WTC11 (cell line): ENCODE results near the gene ARHGEF17.

ENCODE experiments used
- CTCF ChIP-seq: fragments of 200-600 bp; IDR thresholded peaks from 2 replicates; pipeline ENCODE4 v1.8.0; 2022; ENCODE audit warnings: antibody characterized with exemption
- E2F4 ChIP-seq: sonication (generic); formaldehyde crosslinking; IDR thresholded peaks from 2 replicates; pipeline ENCODE4 v1.8.1; 2022; ENCODE audit warnings: low read depth, mild to moderate bottlenecking, moderate library complexity, missing genetic modification reagents, borderline replicate concordance
- GABPB1 ChIP-seq: sonication (generic); formaldehyde crosslinking; IDR thresholded peaks from 2 replicates; pipeline ENCODE4 v1.8.1; 2023; ENCODE audit warnings: mild to moderate bottlenecking, missing genetic modification reagents
- MAX ChIP-seq: sonication (generic); formaldehyde crosslinking; IDR thresholded peaks from 2 replicates; pipeline ENCODE4 v1.8.0; 2022; ENCODE audit warnings: mild to moderate bottlenecking, missing genetic modification reagents
- SOX15 ChIP-seq: fragments of 250-450 bp; sonication (Bioruptor Pico); IDR thresholded peaks from 2 replicates; pipeline ENCODE4 v1.9.0; 2021; ENCODE audit warnings: mild to moderate bottlenecking
- TCF7 ChIP-seq: sonication (generic); formaldehyde crosslinking; IDR thresholded peaks from 2 replicates; pipeline ENCODE4 v1.8.0; 2022; ENCODE audit warnings: mild to moderate bottlenecking, low read depth, missing genetic modification reagents, moderate library complexity
- USF1 ChIP-seq: sonication (generic); formaldehyde crosslinking; IDR thresholded peaks from 2 replicates; pipeline ENCODE4 v1.8.0; 2022; ENCODE audit warnings: mild to moderate bottlenecking, missing genetic modification reagents
- ZNF121 ChIP-seq: sonication (generic); formaldehyde crosslinking; IDR thresholded peaks from 2 replicates; pipeline ENCODE4 v1.8.0; 2023; ENCODE audit warnings: missing genetic modification reagents
- ZNF219 ChIP-seq: sonication (generic); formaldehyde crosslinking; IDR thresholded peaks from 2 replicates; pipeline ENCODE4 v1.8.0; 2023; ENCODE audit warnings: missing genetic modification reagents, mild to moderate bottlenecking, borderline replicate concordance
- ZNF281 ChIP-seq: sonication (generic); formaldehyde crosslinking; IDR thresholded peaks from 2 replicates; pipeline ENCODE4 v1.8.0; 2023; ENCODE audit warnings: mild to moderate bottlenecking, missing genetic modification reagents

GRCh38 chr11:73290536-73290935, 17.5 kb upstream of the ARHGEF17 start:
- TF ChIP-seq GABPB1 (CRISPR knock-in tag) (no peak), E2F4 (CRISPR knock-in tag) (no peak), ZNF219 (CRISPR knock-in tag) (no peak), SOX15 (CRISPR knock-in tag) (no peak), USF1 (CRISPR knock-in tag) (no peak), CTCF (no peak), ZNF121 (CRISPR knock-in tag) (no peak), ZNF281 (CRISPR knock-in tag) (no peak), MAX (CRISPR knock-in tag) (no peak), TCF7 (no peak)
